Duodenal mucosa (tissue), 2 donors: Measurements from ENCODE around the gene WDR70.

Experiments used
- H3K27ac ChIP-seq: one replicate; pipeline ENCODE4 v1.7.0; 2013; ENCODE audit warnings: low read depth, low read length
- H3K27me3 ChIP-seq, 2 donors: one replicate each; pipeline ENCODE4 v1.7.0; 2013; ENCODE audit warnings: low read length in 2 of 2, control low read depth in 1 of 2; ENCODE audit not compliant: insufficient read depth in 2 of 2, control insufficient read depth in 1 of 2
- H3K36me3 ChIP-seq, 2 donors: one replicate each; pipeline ENCODE4 v1.7.0; 2013; ENCODE audit warnings: low read length in 2 of 2, control low read depth in 1 of 2; ENCODE audit not compliant: insufficient read depth in 2 of 2, control insufficient read depth in 1 of 2
- H3K4me1 ChIP-seq, 2 donors: one replicate each; pipeline ENCODE4 v1.7.0; 2013; ENCODE audit warnings: low read length in 2 of 2, control low read depth in 1 of 2; ENCODE audit not compliant: insufficient read depth in 2 of 2, control insufficient read depth in 1 of 2
- H3K4me3 ChIP-seq, 2 donors: one replicate each; pipeline ENCODE4 v1.7.0; 2013; ENCODE audit warnings: low read length in 2 of 2, low read depth in 1 of 2
- H3K9ac ChIP-seq, 2 donors: one replicate each; pipeline ENCODE4 v1.7.0; 2013; ENCODE audit warnings: low read length in 2 of 2, low read depth in 1 of 2
- H3K9me3 ChIP-seq, 2 donors: one replicate each; pipeline ENCODE4 v1.7.0; 2013; ENCODE audit warnings: low read length in 2 of 2, control low read depth in 1 of 2; ENCODE audit not compliant: control insufficient read depth in 1 of 2

WDR70 gene

DNA sequence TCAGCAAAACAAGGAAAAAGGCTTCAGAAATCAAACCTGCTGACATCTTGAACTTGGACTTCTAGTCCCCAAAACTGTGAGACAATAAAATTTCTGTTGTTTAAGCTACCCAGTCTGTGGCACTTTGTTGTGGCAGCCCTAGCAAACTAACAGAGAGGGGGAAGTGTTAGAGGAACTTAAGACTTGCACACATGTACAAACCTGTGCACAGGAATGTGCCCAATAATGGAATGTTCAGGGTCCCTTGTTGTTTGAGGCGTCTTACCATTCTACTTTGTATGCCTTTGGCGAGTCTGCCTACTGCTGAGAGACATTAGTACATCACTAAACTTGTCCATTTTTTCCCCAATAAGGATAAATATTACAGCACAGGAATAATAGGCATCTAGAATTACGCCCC is 160.3 kb downstream of the WDR70 start:
- no peaks in the 10 kb centered on the region for H3K9me3 ChIP-seq
- no peak overlapping the region for H3K27ac ChIP-seq
- H3K9ac ChIP-seq, result no peak overlapping the region
- H3K27me3 ChIP-seq, result no peaks in the 10 kb centered on the region
- H3K4me3 ChIP-seq, result no peak overlapping the region
- no peaks in the 10 kb centered on the region for H3K4me1 ChIP-seq
- no peaks in the 10 kb centered on the region for H3K36me3 ChIP-seq

DNA sequence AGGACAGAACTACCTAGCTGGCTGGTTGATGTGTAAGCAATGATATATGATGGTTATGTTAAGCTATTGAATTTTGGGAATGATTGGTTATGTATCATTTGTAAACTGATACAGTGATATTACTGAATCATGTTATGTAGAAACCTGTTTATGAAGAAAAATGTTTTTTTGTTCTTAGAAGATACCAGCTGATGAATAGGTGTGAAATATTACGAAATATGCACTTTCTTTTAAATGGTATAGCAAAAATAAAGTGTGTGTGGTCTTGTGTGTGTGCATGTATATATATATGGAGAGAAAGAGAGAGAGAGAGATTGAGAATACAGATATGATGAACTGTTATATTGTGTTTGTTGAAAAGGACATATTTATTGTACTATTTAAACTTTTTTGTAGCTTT is 164.1 kb downstream of the WDR70 start:
- no peaks in the 10 kb centered on the region for H3K9me3 ChIP-seq
- no peak overlapping the region for H3K9ac ChIP-seq
- H3K4me1 ChIP-seq, result no peaks in the 10 kb centered on the region
- H3K27ac ChIP-seq, result no peak overlapping the region
- H3K4me3 ChIP-seq, result no peak overlapping the region
- no peaks in the 10 kb centered on the region for H3K36me3 ChIP-seq
- H3K27me3 ChIP-seq, result no peaks in the 10 kb centered on the region

DNA sequence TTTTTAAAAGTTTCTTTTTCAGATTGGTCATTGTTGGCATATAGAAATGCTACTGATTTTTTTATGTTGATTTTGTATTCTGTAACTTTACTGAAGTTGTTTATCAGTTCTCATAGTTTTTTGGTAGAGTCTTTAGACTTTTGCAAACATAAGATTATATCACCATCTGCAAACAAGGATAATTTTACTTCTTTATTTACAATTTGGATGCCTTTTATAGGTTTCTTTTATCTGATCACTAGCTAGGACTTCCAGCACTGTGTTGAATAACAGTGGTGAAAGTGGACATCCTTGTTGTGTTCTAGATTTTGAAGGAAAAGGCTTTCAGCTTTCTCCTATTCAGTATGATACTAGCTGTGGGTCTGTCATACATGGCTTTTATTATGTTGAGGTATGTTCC is 170.3 kb downstream of the WDR70 start:
- H3K27me3 ChIP-seq, result no peaks in the 10 kb centered on the region
- no peak overlapping the region for H3K4me3 ChIP-seq

DNA sequence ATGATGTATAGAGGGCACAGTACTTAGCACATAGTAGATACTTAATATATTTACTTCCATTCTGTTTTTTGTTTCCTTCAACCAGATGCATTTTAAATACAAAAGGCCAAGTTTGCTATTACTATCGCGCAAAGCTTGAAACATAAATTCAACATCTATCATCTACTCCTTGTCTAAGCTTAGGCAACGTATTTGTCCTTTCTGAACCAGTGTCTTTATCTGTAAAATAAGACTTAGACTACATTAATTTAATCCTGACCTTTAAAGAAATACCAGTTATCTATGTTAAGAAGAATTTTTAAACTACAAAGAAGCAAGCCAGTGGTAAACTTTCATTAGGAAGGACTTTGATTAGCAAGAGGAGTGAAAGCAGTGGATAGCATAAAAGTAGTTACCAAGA is 173.0 kb downstream of the WDR70 start:
- H3K4me1 ChIP-seq, result no peaks in the 10 kb centered on the region
- no peak overlapping the region for H3K4me3 ChIP-seq
- H3K27me3 ChIP-seq, result no peaks in the 10 kb centered on the region
- H3K9me3 ChIP-seq, result no peaks in the 10 kb centered on the region
- H3K27ac ChIP-seq, result no peak overlapping the region
- no peak overlapping the region for H3K9ac ChIP-seq
- no peaks in the 10 kb centered on the region for H3K36me3 ChIP-seq

More for the DNA sequence above, 170.3 kb downstream of the WDR70 start:
- Histone ChIP-seq H3K9ac (no peak overlapping the region), H3K27ac (no peak overlapping the region), H3K4me1 (no peaks in the 10 kb centered on the region), H3K36me3 (no peaks in the 10 kb centered on the region), H3K9me3 (no peaks in the 10 kb centered on the region)

DNA sequence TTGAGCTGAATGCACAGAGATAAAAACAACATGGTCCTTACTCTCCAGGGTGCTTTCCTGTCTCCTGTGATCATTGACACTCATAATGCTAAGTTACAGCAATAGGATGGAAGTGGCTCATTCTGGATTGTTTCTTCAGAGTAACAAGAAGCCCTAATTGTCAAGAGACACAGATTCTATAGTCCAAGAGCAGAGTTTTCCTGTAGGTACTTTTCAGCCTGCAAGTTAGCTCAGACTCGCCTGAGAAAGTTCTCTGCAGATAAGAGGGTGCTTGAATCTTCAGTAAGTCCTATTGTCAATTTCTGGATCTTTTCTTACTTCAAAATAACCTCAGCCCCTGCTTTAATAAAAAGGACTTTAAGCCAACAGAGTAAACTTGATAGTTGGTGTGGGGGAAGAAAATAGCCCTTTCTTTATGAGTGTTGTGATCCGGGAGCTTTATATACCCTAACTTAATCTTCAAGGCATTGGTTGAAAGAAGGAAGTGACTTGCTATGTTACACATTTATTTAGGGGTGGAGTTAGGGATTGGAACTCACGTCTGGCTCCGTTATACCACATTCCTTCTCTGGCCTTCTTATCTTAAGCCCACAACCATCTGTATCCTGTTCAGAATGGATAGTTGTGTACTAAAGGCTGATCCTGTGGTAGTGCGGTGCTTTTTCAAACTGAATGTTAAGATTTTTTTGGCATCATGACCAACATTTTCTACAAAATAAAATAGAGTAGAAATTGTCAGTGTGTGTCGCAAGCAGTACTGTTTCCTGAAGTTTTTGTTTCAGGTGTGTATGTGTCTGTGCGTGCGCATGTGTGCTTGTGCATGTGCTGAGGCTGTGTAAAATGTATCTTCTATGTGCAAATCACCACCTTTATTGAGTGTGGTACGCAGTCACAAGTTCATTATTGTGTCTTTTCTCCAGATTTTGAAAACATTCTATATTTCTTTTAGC is 173.9 kb downstream of the WDR70 start:
- Histone ChIP-seq H3K9ac (no peak overlapping the region), H3K9me3 (no peaks in the 10 kb centered on the region), H3K4me1 (no peaks in the 10 kb centered on the region), H3K4me3 (no peak overlapping the region), H3K36me3 (no peaks in the 10 kb centered on the region), H3K27ac (no peak overlapping the region), H3K27me3 (no peaks in the 10 kb centered on the region)

DNA sequence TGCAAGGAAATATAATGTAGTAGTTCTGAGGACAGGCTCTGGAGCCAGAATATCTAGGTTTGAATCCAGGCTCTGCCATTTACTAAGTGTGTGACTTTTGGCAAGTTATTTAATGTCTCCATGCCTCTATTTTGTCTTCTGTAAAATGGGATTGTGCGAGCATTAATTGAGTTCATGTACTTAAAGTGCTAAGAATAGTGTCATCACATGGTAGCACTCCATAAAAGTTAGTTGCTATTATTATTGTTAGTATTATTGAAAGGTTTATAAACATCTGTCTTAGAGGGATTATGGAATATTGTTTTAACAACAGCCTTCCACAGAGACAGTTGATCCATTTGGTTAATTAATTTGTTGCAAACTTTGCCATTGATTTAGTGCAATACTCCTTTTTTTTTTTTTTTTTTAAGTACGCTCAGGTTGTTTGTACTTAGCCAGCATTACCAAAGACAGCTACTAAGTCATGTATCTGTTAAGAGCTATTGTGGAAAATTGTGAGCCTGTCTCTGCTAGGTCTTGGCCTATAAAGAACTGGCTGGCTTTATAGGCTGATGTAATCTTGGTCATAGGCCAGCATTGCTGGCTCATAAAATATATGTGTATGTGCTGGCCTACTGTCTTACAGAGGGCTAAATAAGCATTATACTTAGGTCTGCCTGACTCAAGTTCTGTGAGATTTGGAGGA is 174.7 kb downstream of the WDR70 start:
- Histone ChIP-seq H3K27ac (no peak overlapping the region), H3K4me1 (no peaks in the 10 kb centered on the region), H3K9ac (no peak overlapping the region), H3K4me3 (no peak overlapping the region), H3K27me3 (no peaks in the 10 kb centered on the region), H3K36me3 (no peaks in the 10 kb centered on the region), H3K9me3 (no peaks in the 10 kb centered on the region)

DNA sequence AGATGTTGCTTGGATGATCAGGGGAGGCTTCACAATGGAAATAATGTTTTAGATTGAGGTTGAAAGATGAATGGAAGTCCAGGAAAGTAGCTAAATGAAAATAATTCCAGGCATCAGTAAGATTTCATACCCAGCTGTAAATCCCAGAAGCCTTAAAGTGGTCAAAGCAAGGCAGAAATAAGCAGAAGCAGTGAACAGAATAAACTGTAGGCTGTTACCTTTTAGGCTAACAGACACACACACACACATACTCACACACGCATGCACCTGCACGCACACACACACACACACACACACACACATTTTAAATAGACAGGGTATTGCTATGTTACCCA is 175.3 kb downstream of the WDR70 start:
- no peaks in the 10 kb centered on the region for H3K36me3 ChIP-seq
- no peaks in the 10 kb centered on the region for H3K4me1 ChIP-seq
- no peak overlapping the region for H3K27ac ChIP-seq
- H3K27me3 ChIP-seq, result no peaks in the 10 kb centered on the region
- no peaks in the 10 kb centered on the region for H3K9me3 ChIP-seq
- no peak overlapping the region for H3K4me3 ChIP-seq
- no peak overlapping the region for H3K9ac ChIP-seq

DNA sequence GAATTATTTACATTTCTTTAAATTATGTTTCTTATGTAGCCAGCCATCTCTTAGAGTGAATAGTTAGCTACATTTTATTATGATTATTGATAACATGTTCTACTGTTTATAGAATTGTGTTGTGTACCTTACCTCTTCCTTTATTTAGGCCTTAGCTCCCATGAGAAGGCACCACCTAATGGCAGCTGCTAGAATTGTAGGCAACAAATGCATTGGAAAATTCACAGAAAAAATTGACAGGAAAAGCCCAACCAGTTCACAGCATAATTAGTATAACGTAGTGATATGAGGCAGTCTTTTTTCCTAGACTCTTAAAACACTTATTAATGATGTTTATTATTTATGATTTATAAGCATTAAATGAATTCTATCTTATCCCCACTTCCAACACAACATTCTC is 175.8 kb downstream of the WDR70 start:
- H3K4me1 ChIP-seq, result no peaks in the 10 kb centered on the region
- H3K9me3 ChIP-seq, result no peaks in the 10 kb centered on the region
- no peak overlapping the region for H3K4me3 ChIP-seq
- no peaks in the 10 kb centered on the region for H3K36me3 ChIP-seq
- no peak overlapping the region for H3K9ac ChIP-seq
- no peak overlapping the region for H3K27ac ChIP-seq
- H3K27me3 ChIP-seq, result no peaks in the 10 kb centered on the region

DNA sequence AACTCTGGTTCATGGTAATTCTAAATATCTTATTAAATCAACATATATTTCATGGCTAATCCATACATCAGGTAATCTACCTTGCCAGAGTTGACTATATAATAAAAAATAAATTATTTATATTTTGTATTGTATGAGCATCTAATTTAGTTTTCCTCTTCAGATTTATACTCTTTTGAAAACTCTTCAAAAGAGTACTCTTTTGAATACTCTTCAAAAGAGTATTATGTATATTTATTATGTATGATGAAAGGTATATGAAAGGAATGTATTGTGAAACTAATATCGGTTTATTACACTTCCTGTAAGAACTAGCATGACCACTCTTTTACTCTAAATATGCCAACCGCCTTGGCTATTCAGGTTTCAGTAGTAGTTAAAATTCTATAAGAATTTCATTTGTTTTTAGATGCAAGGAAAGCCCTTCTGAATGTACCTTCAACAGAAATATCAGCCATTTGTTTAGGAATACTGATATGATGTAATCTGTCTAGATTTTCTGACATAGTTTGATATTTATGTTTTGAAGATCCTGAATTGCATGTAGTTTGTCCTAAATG is 178.7 kb downstream of the WDR70 start:
- Histone ChIP-seq H3K9ac (no peak overlapping the region), H3K27ac (no peak overlapping the region), H3K27me3 (no peaks in the 10 kb centered on the region), H3K4me3 (no peak overlapping the region), H3K9me3 (no peaks in the 10 kb centered on the region), H3K4me1 (no peaks in the 10 kb centered on the region), H3K36me3 (no peaks in the 10 kb centered on the region)

DNA sequence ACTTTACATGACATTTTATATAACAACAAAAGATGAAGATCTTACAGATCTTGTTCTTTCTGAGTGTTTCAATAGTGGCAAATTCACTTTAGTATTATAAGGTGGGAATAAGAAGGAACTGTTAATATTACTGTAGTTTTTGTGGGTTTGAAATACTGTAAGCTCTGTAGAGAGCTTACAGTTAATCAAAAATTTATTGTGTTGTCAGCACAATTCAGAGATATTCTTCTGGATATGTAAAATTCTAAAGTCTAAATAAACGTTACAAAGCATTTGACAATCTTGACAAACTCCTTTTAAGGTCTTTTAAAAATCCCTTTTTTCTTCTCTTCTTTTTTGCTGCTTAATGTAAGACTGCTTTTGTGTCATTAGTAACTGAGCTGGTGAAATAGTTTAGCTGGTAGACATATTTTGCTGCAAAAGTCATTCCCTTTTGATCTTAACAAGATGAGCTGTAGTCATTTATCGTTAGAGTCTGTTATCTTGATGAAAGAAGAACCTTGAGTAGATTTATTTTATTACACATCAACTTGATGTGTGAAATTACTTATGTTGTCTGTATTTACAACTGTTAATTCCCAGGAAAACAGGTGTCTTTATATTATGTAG is 186.0 kb downstream of the WDR70 start:
- H3K4me1 ChIP-seq, result peaks cover 19 to 28% of the 10 kb centered on the region in 2 donors
- no peak overlapping the region for H3K9ac ChIP-seq
- no peaks in the 10 kb centered on the region for H3K36me3 ChIP-seq
- H3K27ac ChIP-seq, result no peak overlapping the region
- H3K9me3 ChIP-seq, result no peaks in the 10 kb centered on the region
- H3K27me3 ChIP-seq, result no peaks in the 10 kb centered on the region
- no peak overlapping the region for H3K4me3 ChIP-seq
